Peyer's patch (tissue), 4 donors: ENCODE results near the gene VWA7. TPM values are rescaled to one million over a fixed set of nuclear protein-coding genes. Genes with fewer than 3 reads are reported as not detected.

Source experiments
- DNase-seq, 3 donors: peaks; one replicate each; pipeline ENCODE4 v3.0.0-alpha.2; 2017 to 2019
- H3K27ac ChIP-seq, 4 donors: fragments of 200-600 bp; sonication (generic); one replicate each; pipeline ENCODE4 v1.5.1; 2016 to 2019
- H3K27me3 ChIP-seq, 2 donors: fragments of 200-600 bp; sonication (generic); one replicate each; pipeline ENCODE4 v1.5.1; 2019
- H3K36me3 ChIP-seq, 3 donors: fragments of 200-600 bp; sonication (generic); one replicate each; pipeline ENCODE4 v1.5.1; 2016 to 2019
- H3K4me1 ChIP-seq, 4 donors: fragments of 200-600 bp; sonication (generic); one replicate each; pipeline ENCODE4 v1.5.1; 2016 to 2019
- H3K4me3 ChIP-seq, 4 donors: fragments of 200-600 bp; sonication (generic); 1 replicate in 3 of 4; 2 replicates in 1 of 4; pipeline ENCODE4 v1.5.1; 2016 to 2019; ENCODE audit warnings: mild to moderate bottlenecking in 1 of 4
- H3K9me3 ChIP-seq, 4 donors: fragments of 200-600 bp; sonication (generic); one replicate each; pipeline ENCODE4 v1.5.1; 2016 to 2019; ENCODE audit warnings: mild to moderate bottlenecking in 1 of 4
- CTCF ChIP-seq, 6 experiments: fragments of 450-650 bp in 4 of 6; fragments of 200-600 bp in 2 of 6; sonication (generic) in 1 of 6; IDR thresholded peaks; one replicate each; pipeline ENCODE4 v1.5.1; 2017 to 2019; ENCODE audit warnings: antibody characterized with exemption in 6 of 6, mild to moderate bottlenecking in 3 of 6, moderate library complexity in 1 of 6
- POLR2A ChIP-seq, 2 donors: fragments of 450-650 bp; IDR thresholded peaks; one replicate each; pipeline ENCODE4 v1.5.1; 2017; ENCODE audit warnings: antibody characterized with exemption in 2 of 2, mild to moderate bottlenecking in 2 of 2, moderate library complexity in 2 of 2
- total RNA-seq, 4 donors: library from RNA; depleted of rRNA; stranded (reverse); fragments of >200 nt; gene quantifications; one replicate each; pipeline ENCODE4 v1.1.0, GENCODE V29; 2016

Gene VWA7
- total RNA-seq, 4 donors from 2014 or later, result 16.8 to 26.0 (median 19.7) TPM; not detected in 1

GRCh38 chr6:31799781-31800180, 22.7 kb upstream of the VWA7 start:
- Histone ChIP-seq H3K4me1 (peaks cover 0 to 6% (median 3%) of the 10 kb centered on the region in 4 donors), H3K27me3 (no peaks in the 10 kb centered on the region), H3K36me3 (peaks cover 0 to 7% (median 0%) of the 10 kb centered on the region in 3 donors), H3K27ac (no peak overlapping the region), H3K9me3 (no peaks in the 10 kb centered on the region), H3K4me3 (no peak overlapping the region)
- no peak for DNase-seq
- TF ChIP-seq CTCF (IDR thresholded peaks at IDR 0.05) (no peak), POLR2A (IDR thresholded peaks at IDR 0.05) (no peak)

- peak in 2 of 3 donors; percentile 68 to 79 for DNase-seq
- Histone ChIP-seq H3K4me3 (no peak overlapping the region), H3K27ac (peak overlapping the region; percentile 19 to 98 (median 50)), H3K4me1 (peaks cover 0 to 11% (median 9%) of the 10 kb centered on the region in 4 donors), H3K36me3 (peaks cover 0 to 7% (median 0%) of the 10 kb centered on the region in 3 donors), H3K27me3 (no peaks in the 10 kb centered on the region), H3K9me3 (no peaks in the 10 kb centered on the region)
- TF ChIP-seq CTCF (IDR thresholded peaks at IDR 0.05) (no peak), POLR2A (IDR thresholded peaks at IDR 0.05) (no peak)
These were observed 20.5 kb upstream of the VWA7 start for GRCh38 chr6:31797588-31797987.

- DNase-seq, result no peak
- H3K9me3 ChIP-seq, result no peaks in the 10 kb centered on the region
- peaks cover 0 to 7% (median 0%) of the 10 kb centered on the region in 3 donors for H3K36me3 ChIP-seq
- H3K4me3 ChIP-seq, result no peak overlapping the region
- H3K27ac ChIP-seq, result peak overlapping the region in 2 of 4 donors; percentile 47 to 98
- TF ChIP-seq POLR2A (IDR thresholded peaks at IDR 0.05) (no peak), CTCF (IDR thresholded peaks at IDR 0.05) (no peak)
- H3K27me3 ChIP-seq, result no peaks in the 10 kb centered on the region
- H3K4me1 ChIP-seq, result peaks cover 0 to 11% (median 9%) of the 10 kb centered on the region in 4 donors
These were observed 19.9 kb upstream of the VWA7 start for GRCh38 chr6:31796993-31797385.

GRCh38 chr6:31795616-31796298, 18.6 kb upstream of the VWA7 start, which contains the start of gene VARS1:
VARS1 (minus strand) TSS chr6:31795752; CDS start chr6:31795217, 535 bp downstream.
- Histone ChIP-seq H3K36me3 (peaks cover 0 to 8% (median 0%) of the 10 kb centered on the region in 3 donors), H3K9me3 (no peaks in the 10 kb centered on the region)
- TF ChIP-seq POLR2A (IDR thresholded peaks at IDR 0.05) (peak; percentile 35 to 36), CTCF (IDR thresholded peaks at IDR 0.05) (peak; percentile 83 to 98 (median 94))

GRCh38 chr6:31794866-31795615, 17.9 kb upstream of the VWA7 start:
- TF ChIP-seq POLR2A (IDR thresholded peaks at IDR 0.05), result no peak
- TF ChIP-seq CTCF (IDR thresholded peaks at IDR 0.05), result no peak
- H3K36me3 ChIP-seq, result peaks cover 0 to 8% (median 0%) of the 10 kb centered on the region in 3 donors
- peak overlapping the region; percentile 89 to 98 (median 93) for H3K4me3 ChIP-seq
- no peak for DNase-seq
- peaks cover 0 to 15% (median 9%) of the 10 kb centered on the region in 4 donors for H3K4me1 ChIP-seq
- peak overlapping the region; percentile 93 to 98 (median 97) for H3K27ac ChIP-seq
- H3K27me3 ChIP-seq, result no peaks in the 10 kb centered on the region
- H3K9me3 ChIP-seq, result no peaks in the 10 kb centered on the region

More at GRCh38 chr6:31795616-31796298, 18.6 kb upstream of the VWA7 start, which contains the start of gene VARS1:
- Histone ChIP-seq H3K27ac (peak within 1 kb of the TSS; percentile 93 to 98 (median 97)), H3K27me3 (no peaks in the 10 kb centered on the region), H3K4me3 (peak within 1 kb of the TSS; percentile 89 to 98 (median 93)), H3K4me1 (peaks cover 0 to 15% (median 9%) of the 10 kb centered on the region in 4 donors)
- peak; percentile 88 to 96 (median 95) for DNase-seq
